GM12873 (cell line): ENCODE results near the gene SMYD3.

Experiments used
- TF ChIP-seq, protein P1 (sequence below): IDR thresholded peaks from 2 replicates; pipeline ENCODE4 v1.5.1; 2012; ENCODE audit warnings: low read depth, mild to moderate bottlenecking, moderate library complexity, low read length, control low read depth; ENCODE audit not compliant: insufficient read depth; ENCODE audit errors: missing control alignments

The SMYD3 gene

GRCh38 chr1:246318036-246318359 is 189.1 kb downstream of the SMYD3 start:
- TF ChIP-seq, protein P1, sequence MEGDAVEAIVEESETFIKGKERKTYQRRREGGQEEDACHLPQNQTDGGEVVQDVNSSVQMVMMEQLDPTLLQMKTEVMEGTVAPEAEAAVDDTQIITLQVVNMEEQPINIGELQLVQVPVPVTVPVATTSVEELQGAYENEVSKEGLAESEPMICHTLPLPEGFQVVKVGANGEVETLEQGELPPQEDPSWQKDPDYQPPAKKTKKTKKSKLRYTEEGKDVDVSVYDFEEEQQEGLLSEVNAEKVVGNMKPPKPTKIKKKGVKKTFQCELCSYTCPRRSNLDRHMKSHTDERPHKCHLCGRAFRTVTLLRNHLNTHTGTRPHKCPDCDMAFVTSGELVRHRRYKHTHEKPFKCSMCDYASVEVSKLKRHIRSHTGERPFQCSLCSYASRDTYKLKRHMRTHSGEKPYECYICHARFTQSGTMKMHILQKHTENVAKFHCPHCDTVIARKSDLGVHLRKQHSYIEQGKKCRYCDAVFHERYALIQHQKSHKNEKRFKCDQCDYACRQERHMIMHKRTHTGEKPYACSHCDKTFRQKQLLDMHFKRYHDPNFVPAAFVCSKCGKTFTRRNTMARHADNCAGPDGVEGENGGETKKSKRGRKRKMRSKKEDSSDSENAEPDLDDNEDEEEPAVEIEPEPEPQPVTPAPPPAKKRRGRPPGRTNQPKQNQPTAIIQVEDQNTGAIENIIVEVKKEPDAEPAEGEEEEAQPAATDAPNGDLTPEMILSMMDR, result no peak

GRCh38 chr1:246317332-246318035 is 189.6 kb downstream of the SMYD3 start:
- TF ChIP-seq, protein P1, result no peak

DNA sequence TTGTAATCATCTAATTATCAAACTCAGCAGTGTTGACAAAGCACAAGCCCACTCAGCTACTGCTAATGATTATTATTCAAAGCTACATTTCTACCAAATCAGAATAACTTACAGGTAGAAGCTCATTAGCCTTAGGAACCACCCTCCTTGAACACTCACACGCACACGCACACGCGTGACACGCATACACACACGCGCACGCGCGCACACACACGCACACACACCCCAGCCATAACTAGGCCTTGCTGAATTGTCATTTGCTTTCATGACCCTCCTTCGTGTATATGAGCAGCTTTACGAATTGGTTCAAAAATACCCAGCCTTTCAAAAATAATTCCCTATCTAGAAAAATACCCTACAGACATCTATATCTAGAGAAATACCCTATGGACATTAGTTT is 195.6 kb downstream of the SMYD3 start:
- TF ChIP-seq, protein P1, result no peak

DNA sequence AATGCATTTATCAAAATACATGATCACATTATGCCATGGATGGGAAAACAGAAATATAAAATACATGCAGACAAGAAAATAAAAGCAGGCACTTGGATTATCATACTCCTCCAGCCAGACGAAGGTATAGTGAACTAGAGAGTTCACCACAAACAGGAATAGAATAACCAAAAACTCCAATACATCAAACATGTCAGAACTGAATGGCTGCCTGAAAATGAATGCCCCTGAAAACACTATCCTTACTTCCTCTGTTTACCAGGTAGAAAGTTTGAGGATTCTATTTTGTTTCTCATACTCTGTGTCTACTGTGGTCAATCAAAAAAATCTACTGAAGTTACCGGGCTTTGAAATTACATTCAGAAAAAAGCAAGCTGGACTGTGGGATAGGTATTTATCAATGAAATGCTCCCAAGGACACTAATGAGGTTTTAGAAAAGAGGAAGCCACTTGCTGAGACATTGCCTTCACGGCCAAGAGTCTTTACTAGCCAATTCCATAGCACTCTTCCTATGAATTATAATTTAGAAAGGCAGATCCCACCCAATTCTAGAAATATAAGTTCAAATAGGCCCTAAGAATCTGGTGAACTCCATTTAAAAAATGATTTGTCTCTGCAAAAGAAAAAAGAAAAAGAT is 197.7 kb downstream of the SMYD3 start:
- TF ChIP-seq, protein P1, result no peak

DNA sequence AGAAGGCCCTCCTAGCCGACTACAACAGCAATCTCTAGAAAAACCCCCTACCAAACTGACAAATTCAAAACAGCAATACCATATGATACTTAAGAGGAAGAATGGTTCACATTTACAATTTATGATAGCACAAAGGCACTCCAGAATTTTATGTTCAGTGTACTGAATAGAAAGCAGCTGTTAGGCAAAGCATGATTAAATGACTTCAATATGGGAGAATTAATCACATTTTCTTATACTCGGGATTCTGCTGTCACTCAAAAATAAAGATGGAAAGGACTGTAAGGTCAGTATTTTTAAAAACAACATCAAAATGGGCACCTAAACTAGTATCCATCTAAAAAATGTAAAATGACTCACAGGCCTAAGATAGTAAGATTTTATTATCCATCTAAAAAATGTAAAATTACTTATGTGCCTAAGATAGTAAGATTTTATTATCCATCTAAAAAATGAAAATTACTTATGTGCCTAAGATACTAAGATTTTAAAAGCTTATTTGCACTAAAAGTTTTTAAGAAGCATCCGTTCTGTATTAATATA is 198.5 kb downstream of the SMYD3 start:
- TF ChIP-seq, protein P1, result no peak

- TF ChIP-seq, protein P1, result no peak
These were observed 200.6 kb downstream of the SMYD3 start for GRCh38 chr1:246306415-246307037.
